GM12875 (cell line): ENCODE data around the gene TMEM176B.

Experiments used
- H3K4me3 ChIP-seq: one replicate; pipeline ENCODE4 v1.5.1; 2011; ENCODE audit warnings: low read depth, low read length, control low read depth
- TF ChIP-seq, protein P1 (sequence below): IDR thresholded peaks from 2 replicates; pipeline ENCODE4 v1.5.1; 2011; ENCODE audit warnings: low read depth, mild to moderate bottlenecking, control low read depth, inconsistent platforms, low read length, moderate library complexity, borderline replicate concordance; ENCODE audit not compliant: insufficient read depth

The TMEM176B gene

DNA sequence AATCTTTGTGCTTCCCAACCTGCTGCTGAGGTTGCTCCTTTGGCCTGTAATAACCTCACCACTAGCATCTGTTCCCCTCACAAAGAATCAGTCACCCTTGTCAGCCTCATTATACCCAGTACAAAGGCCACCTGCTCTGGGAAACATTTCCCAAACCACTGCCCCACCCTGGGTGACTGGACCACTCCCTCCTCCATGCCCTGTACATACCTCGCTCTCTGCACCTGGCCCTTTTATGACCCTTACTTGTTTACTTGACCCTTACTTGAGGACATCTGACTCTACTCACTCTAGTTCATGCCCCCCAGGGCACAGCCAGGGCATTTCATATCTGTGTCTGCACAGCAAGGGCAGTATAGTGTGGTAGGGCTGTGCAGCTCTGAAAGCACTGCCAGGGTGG is 30.8 kb upstream of the TMEM176B start:
- TF ChIP-seq, protein P1, sequence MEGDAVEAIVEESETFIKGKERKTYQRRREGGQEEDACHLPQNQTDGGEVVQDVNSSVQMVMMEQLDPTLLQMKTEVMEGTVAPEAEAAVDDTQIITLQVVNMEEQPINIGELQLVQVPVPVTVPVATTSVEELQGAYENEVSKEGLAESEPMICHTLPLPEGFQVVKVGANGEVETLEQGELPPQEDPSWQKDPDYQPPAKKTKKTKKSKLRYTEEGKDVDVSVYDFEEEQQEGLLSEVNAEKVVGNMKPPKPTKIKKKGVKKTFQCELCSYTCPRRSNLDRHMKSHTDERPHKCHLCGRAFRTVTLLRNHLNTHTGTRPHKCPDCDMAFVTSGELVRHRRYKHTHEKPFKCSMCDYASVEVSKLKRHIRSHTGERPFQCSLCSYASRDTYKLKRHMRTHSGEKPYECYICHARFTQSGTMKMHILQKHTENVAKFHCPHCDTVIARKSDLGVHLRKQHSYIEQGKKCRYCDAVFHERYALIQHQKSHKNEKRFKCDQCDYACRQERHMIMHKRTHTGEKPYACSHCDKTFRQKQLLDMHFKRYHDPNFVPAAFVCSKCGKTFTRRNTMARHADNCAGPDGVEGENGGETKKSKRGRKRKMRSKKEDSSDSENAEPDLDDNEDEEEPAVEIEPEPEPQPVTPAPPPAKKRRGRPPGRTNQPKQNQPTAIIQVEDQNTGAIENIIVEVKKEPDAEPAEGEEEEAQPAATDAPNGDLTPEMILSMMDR: no peak
- H3K4me3 ChIP-seq: no peak overlapping the region

DNA sequence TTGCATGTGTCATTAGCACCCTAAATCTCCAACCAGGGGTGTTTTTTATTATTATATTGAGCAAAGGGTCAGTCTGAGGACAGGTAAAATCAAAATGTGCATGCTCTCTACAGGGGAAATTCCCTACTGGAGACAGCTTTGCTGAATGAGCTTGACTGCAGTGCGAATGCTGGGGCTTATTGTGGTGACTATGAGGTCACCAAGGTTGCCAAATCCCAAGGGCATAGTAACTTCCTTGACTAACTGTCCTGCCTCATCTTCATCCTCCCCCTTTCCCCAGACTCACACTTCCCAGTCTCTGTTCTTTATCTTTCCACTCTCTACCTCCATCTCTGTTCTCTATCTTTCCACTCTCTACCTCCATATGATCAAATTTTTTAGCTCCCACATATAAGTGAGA is 29.3 kb upstream of the TMEM176B start:
- TF ChIP-seq, protein P1: no peak
- no peak overlapping the region for H3K4me3 ChIP-seq

DNA sequence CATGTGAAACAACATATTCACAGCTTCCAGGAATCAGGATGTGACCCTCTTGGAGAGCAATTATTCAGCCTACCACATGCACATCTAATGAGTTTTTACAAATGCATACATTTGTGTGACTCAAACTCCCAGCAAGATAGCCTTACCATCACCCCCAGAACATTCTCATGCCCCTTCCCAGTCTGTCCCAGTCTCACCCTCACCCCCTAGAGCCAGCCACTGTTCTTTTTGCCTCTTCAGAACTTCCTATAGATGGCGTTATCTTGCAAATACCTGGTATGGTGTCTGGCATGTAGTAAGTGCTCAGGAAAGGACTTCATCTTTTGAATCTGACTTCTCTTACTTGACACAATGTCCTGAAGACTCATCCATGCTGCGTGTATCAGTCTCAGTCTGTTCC is 28.2 kb upstream of the TMEM176B start:
- TF ChIP-seq, protein P1: no peak

DNA sequence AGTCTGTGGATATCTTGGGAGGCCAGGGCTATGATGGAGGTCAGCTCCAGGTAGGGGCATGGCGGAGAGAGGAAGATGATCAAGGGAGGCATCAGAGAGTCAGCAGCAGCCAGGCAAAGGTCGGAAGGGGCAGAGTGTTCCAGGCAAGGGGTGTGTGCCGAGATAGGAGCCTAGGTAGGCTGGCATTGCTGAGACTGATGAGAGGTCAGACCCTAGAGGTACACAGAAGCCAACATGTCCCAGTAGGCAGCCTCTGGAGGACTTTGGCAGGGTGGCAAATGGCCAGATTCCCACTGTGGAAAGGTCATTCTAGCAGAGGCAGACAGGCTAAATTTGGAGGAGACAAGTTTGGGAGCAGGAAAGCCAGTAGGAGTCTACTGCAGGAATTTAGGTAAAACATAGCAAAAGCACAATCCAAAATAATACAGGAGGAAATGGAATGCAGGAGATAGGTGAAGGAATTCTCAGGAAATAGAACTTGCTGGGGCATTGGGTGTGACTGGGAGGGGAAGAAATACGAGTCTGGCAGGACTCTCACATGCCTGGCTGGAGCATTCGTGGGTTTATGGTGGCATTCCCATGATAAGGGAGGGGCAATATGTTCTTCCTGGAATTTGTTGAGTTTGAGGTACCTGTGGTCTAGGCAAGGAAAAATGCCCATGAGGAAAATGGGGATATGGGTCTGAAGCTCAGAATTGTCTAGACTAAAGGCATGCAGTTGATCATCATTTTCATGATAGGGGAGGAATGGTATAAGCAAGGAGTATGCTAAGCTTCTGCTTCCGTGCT is 26.1 kb upstream of the TMEM176B start:
- no peak overlapping the region for H3K4me3 ChIP-seq
- TF ChIP-seq, protein P1: no peak

More for the DNA sequence above, 28.2 kb upstream of the TMEM176B start:
- no peak overlapping the region for H3K4me3 ChIP-seq

DNA sequence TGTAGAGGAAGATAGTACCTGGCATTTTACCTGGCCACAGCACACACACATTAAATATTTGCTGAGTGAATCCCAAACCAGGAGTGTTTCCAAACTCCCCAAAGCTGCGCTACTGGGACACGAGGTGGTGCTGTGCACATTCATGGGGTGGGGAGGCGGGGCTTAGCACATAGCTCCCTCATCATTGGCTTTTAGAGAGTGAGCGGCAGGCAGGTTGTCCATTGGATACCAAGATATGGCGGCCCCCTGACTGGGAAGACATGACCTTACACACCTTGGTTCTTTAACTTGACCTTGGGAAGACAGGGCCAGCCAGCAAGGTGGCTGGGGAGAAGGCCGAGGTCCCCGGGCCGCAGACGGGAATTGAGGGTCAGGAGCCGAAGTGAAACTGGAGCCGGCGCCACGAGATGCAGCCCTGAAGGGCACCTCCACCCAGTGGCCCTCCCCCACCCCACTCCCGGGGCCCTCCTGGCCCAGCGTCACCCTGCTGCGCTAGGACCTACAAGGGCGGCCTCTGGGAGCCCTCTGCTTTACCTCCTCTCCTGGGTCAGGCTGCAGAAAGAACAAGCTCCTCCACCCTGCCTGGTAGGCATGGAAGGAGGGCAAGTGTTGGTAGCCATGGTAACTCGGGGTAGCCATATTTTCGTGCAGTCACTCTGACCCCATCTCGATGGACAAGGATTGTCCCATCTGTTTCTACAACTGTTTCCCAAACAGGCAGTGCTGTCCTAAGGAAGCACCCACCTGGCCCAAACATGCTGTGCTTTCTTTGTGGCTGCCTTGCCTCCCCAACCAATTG is 24.4 kb upstream of the TMEM176B start:
- no peak overlapping the region for H3K4me3 ChIP-seq
- TF ChIP-seq, protein P1: no peak

DNA sequence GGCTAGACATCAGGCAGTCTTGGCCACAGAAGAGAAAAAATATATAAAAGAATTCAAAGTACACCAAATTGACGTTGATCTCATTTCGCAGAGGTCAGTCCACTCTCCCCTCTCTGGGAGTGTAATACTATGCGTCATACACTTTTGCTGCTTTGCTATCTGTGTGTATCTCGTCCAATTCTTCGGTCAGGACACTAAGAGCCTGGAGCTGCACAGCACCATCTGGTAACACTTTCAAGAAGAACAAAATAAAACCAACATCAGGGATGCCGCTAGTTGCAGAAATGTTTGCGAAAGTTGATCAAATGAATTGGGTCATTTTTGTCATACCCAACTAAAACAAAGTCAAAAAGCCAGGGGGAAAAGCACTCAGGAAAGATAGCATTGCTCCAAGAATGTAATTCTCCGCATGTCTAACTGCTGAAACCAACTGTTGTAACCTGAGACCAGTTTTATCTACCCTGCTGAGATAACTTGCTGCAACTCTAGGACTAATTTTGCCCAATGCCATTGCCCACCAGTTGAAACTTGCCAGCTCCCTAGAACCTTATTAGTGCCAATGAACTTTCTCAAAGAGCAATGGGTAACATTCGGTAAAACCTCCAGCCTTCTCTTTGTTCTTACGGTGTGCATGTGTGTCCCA is 23.4 kb upstream of the TMEM176B start:
- H3K4me3 ChIP-seq: no peak overlapping the region
- TF ChIP-seq, protein P1: no peak

DNA sequence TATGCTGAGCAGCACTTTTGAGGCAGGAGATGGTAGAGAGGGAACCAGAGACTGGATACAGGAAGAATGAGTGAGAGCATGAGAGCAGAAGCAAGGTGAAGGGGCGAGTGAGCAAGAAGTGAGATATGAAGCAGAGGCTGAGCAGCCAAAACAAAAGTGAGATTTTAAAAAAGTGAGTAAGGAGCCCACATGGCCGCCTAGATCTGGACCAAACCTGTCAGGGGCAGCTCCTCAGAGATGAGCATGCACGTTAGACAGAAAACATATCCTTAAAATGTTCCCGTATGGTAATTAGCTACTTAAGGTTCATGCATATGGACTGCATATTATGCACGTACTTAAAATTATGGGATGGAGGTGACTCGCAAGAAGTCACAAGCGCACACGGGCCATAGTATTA is 22.9 kb upstream of the TMEM176B start:
- H3K4me3 ChIP-seq: no peak overlapping the region
- TF ChIP-seq, protein P1: no peak
